HG03378 (cell line): Measurements from ENCODE around the gene DIP2C.
"Not testable (repeated sequence)": the region's sequence is repeated elsewhere in the genome, so short reads cannot be mapped to it uniquely, and the experiment has no call there.

Source experiments
- ATAC-seq: cut with Tn5 transposase; IDR thresholded peaks from one replicate; pipeline ENCODE4 v1.9.1; 2021; ENCODE audit warnings: mild to moderate bottlenecking, moderate library complexity; ENCODE audit not compliant: unreplicated experiment

The DIP2C gene

DNA sequence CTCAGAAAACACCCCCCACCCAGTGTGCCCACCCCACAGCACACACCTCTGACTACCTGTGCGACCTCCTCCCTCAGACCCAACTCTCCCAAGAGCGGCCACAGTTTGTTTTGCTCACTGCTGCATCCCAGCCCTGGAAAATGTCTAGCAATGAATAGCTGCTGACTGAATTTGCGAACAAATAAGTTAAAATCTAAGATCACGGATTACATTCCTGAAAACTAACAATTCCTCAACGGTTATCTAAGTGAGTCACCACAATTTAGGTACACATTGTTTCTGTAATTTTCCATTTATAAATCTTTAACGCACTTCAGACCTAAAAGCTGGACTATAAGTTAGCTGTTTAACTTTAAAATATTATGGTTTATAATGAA lies 319.0 kb downstream of the DIP2C start:
- ATAC-seq: no peak

DNA sequence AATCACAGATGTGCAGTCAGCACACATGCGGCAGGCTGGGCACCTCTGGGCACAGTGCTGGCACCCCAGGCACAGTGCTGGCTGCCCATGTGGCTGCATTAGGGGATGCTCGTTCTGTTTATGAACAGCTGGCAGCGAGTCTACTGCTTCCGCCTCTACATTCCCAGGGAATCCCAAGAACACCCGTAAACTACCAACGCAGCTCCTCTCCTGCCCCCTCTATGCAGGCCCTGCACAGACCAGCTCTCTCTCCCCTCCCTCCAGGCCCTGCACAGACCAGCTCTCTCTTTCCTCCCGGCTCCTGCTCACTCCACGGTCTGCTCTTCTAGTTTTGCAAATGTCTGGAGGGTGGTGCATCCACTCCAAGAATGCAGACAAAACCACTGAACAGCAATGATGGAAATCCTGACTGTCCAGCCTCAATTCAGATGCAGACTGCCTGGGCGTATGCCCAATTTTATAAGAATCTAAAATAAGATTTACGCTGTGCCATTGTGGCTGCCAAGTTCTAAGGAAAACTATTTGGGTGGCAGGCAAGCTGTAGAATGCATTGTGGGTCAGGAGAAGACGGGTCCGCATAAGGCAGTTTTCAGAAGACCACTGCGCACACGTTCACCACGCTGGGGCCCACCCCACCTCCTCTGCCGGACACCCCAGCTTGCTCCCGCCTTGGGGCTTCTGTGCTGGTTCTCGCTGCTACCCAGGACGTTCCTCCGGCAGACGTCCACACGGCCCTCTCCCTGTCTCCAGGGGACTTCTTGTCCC lies 319.6 kb downstream of the DIP2C start:
- no peak for ATAC-seq

DNA sequence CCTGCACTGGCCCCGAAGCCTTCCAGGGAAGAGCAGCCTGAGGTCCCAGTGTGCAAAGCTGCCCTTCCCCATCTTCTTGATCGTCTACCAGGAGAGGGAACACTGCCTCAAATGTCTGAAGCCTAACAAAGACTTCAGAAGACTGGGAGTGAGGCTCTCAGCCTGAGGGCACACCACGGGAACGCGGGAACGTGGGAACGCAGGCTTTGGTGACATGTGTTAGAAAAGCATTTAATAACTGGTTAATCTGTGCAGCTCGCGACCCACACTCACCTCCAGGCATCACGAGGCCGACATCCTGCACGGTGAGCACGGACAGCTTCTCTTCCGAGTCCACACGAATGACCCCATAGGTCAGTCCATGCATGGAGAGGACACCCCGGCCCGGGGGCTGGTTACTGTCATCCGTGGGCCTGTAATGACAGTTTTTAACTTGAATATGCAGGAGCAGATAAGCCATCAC lies 320.2 kb downstream of the DIP2C start:
- no peak for ATAC-seq

DNA sequence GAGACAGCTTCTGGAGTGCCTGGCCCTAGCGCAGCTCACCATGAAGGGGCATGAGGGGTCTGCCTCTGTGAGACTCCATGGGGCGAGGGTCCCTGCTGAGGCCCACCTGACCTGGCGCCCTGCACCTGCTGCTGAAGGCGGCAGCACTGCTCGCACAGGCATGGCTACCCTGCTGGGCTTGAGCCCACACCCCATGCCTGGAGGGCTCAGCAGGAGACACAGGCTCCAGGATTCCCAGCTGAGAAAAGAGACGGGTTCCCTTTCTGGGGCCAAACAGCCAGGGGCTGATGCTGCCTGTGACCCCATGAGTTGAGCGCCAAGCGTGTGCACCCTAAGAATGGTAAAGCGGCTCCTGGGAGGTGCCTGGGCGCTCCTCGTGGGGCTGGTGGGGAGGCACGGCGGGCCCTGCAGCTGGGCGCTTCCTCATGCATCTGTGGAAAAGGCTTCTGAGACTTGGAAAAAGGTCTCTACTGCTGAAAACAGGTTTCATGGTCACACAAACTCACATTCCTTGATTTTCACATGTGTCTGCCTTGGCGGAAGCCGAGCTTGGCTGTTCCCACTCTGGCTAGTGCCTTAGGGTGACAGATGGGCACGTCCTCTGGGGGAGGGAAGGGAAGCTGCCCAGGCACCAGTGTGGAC lies 320.8 kb downstream of the DIP2C start:
- ATAC-seq: no peak

DNA sequence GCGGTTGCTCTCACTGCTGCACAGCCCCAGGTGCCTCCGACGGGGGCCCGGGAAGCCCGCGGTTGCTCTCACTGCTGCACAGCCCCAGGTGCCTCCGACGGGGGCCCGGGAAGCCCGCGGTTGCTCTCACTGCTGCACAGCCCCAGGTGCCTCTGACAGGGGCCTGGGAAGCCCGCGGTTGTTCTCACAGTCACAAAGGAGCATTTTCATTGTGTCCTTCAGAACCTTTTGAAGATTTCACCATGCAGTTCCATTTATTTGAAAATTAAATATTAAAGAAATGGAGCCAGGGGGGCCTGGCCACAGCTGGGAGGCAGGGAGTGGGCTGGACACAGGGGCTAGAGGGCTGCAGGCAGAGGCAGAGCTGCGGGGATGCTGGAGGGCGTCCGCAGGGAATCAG lies 321.4 kb downstream of the DIP2C start:
- not testable (repeated sequence) for ATAC-seq

DNA sequence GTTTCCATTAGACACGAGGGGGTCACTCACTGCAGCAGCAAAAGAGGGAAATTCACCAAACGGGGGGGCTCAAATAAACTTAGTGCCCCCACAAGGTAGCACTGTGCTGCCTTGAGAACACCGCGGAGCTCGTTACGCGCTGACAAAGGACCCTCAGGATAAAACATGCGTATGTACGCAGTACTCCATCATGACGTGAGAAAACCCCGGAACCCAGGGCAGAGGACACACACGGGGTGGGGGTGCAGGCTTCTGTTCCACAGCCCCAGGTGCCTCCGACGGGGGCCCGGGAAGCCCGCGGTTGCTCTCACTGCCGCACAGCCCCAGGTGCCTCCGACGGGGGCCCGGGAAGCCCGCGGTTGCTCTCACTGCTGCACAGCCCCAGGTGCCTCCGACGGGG lies 321.8 kb downstream of the DIP2C start:
- ATAC-seq: no peak

DNA sequence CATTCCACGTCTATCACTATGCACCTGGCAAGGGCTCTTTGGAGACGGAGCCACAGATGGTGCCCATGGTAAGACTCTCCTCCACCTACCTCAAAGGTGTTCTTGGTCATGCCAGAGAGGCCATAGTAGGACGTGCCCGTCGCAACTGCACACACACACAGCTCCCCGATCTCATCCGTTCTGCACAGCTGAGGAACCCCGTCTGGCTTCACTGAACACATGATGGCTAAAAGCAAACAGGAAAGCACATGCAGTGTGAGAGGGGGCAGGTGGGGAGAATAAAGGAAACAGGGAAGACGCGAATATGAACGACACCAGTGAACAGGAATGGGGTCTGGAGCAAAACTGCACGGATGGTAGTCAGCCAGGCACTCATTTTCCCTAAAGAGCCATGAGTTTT lies 323.3 kb downstream of the DIP2C start:
- no peak for ATAC-seq

DNA sequence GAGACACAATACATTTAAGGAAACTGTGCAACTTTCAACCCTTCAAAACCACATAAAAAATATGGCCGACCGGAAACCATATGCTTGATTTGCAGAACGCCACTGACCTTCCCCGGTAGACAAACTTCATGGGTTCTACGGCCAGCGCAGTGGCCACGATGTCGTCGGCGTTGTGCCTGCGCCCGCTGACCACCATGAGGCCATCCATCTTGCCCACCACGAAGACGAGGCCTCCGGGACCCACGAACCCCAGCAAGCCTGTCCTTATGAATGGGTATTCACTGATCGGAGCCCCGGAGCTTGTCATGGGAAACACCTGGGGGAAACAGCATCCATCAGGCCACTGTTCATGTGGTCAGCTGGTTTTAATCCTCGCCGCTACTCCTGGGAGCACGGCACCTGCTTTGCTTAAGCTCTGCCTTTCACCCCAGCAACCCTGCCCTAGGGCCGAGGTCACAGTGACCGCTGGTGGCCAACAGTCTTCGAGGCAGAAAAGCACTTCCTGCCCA lies 325.1 kb downstream of the DIP2C start:
- ATAC-seq: no peak

DNA sequence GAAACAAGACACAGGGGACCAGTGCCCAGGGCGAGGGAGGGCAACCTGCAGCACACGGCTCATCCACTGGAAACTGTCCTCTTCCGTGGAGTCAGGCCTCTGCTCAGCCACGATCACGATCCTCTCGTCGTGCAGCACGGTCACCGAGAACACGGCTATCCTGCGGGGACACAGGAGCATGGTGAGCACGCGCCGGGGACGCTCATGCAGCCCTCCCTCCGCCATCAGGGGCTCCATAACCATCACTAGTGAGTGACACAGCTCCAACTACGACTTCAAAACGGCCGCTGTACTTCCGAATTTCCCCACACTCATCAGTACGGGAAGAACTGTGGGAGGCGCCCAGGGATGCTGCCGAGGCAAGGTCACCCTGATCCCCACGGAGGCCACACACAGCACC lies 326.3 kb downstream of the DIP2C start:
- ATAC-seq: no peak

DNA sequence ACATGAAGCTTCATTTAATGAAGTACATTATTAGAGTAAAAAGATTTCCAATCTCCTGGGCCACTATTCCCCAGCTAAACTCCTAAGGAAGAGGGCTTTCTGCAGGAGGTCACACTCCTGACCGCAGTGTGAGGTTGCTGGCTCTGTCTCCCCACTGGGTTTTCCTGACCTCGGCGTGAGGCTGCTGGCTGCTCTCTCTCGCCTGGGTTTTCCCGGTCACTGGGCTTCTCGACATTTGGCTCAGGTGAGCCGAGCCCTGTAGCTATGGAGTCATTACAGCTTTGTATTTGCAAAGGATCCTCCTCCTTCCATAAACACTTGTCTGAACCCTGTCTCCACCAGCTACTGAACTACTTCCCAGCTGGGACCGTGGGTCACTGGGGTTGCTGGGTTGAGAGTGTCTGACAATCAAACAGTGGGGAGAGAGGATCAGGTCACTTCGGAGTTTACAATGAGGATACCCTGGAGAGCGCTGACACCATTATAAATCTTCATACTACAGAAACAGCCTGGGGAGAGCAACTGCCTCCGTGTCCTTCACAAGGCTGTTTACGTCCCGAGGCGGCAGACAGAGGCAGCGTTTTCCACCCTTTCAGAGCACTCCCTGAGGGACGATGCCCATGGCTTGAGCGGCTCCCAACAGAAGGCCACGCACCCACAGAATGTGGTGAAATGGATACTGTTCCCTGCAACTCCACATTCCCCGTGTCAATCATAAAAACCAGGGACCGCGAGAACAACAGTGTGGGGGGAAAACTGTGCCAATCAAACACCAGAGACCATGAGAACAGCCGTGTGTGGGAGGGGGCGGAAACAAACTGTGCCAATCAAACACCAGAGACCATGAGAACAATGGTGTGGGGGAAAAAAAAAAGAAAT lies 328.0 kb downstream of the DIP2C start:
- ATAC-seq: no peak

DNA sequence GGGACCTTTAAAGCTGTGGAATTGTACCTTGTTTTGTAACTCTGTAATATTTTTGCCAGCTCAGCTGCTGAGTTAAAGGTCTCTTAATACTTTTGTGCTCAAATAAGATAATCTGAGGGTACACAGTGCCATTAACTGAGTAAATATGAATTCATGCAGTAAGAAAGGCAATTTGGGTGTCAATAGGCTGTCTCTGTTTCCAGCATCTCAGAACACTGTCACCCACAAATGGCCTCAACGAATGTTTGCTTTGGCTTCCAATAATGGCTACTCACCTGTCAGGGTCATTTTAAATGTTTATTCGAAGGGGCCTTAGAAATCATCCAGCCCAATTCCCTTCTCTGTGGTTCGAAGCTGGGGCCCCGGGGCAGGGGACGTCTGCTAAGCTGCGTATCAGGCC lies 328.8 kb downstream of the DIP2C start:
- ATAC-seq: no peak

DNA sequence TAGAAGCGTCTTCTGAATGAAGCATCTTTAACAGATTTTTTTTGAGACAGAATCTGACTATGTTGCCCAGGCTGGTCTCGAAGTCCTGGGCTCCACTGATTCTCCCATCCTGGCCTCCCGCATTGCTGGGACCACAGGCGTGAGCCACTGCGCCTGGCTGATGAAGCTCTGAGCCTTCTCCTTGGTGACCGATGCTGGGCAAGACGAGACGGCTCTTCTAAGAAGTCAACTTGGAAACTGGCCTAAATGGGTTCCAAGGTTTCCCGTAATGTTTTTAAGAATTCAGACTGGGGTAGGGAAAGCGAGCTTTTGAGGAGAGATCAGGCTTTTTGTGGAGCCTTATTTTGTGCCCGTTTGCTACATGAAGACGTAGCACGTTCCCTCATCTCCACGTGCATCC lies 329.7 kb downstream of the DIP2C start:
- no peak for ATAC-seq

DNA sequence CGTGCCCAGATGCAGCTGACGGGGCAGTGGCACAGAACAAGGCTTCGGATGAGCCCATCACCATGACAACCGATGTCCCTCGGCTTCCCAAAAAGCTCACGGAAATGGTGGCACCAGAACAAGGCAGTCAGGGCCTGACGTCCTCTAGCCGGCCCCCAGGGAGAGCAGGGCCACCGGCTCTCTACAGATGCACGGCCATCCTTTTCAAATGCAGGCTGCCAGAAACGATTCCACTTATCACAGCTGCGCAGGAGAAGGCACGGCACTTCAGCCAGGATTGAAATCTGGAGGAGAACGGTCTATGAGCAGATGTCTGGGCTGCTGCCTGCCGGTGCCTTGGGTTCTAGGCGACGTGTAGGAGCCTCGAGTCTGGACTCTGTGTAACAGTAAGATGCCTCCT lies 330.4 kb downstream of the DIP2C start:
- no peak for ATAC-seq

DNA sequence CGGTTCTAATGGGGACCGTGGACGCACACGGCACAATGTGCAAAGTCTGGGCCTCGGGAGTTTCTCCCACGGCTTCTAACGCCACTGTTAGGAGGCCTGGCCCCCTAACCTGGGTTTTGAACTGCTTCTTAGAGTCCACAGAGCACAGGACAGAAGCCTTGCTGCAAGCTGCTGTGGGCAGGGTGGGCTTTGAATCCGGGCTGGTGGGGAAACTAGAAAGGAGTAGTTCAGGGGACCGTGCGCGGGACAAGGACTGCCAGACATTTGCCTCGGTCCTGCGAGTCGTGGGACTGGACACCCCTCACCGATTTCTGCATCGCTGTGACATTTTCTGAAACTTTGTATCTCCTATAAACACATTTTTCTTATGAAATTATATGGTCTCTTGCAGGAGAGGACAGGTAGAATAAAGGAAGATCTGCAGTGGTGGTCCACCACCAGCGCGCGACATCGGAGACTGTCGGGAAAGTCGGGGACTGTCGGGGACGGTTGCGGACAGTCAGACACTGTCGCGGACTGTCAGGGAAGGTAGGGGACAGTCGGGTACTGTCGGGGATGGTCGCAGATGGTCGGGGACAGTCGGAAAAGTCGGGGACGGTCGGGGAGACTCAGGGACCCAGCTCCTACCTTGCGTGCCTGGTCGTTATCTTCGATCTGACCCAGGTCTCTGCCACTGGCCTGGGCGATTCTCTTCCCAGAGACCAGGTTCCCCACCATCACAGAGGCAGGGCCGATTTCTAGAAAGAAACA lies 332.1 kb downstream of the DIP2C start:
- no peak for ATAC-seq

DNA sequence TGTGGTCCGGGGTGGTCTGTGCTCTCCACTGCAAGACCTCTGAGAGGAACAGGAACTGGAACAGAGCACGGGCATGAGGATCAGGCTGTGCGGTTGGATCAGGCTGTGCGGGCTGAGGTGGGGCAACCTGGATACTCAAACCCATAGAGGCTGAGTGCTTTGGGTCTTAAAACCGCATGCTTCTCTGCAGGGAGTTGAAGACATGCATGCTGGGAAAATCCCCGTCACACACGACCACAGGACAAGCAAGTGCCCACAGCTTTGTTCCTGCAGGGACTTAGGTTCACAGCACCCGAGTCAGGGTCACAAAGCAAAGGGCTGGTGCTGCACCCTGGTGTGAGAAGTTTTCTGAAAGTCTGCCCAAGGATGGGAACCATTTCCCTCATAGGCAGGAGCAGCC lies 333.0 kb downstream of the DIP2C start:
- ATAC-seq: no peak

DNA sequence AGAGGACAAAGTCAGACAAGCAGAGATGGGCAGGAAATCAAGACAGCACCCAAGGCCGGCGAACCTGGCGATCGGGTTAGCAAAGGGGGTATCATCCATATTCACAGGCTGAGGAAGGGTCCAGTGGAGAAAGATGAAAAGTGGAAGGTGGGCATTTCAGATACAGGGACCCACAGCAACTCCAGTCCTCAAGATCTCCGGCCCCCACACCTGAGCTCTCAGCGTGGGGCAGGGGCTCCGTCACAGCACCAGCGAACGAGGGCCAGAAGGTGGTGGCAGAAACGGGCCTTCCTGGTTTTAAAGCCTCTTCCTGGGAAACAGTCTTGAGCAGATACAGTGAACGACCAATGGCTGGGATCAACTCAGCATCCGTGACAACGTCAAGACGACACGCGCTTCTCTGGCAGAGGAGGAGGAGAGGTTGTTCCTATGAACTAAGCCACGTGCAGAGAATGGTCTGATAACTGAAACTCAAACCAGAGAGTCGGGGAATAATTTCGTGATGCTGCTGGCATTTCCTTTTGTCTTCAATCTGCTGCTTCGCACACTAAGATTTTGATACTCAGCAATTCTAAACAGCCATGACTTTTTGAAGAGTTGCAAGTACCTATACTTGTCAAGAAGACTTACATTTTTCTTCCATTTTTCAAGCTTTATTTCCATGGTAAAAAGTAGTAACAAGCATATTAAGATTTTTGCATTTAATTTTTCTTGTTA lies 334.4 kb downstream of the DIP2C start:
- no peak for ATAC-seq

DNA sequence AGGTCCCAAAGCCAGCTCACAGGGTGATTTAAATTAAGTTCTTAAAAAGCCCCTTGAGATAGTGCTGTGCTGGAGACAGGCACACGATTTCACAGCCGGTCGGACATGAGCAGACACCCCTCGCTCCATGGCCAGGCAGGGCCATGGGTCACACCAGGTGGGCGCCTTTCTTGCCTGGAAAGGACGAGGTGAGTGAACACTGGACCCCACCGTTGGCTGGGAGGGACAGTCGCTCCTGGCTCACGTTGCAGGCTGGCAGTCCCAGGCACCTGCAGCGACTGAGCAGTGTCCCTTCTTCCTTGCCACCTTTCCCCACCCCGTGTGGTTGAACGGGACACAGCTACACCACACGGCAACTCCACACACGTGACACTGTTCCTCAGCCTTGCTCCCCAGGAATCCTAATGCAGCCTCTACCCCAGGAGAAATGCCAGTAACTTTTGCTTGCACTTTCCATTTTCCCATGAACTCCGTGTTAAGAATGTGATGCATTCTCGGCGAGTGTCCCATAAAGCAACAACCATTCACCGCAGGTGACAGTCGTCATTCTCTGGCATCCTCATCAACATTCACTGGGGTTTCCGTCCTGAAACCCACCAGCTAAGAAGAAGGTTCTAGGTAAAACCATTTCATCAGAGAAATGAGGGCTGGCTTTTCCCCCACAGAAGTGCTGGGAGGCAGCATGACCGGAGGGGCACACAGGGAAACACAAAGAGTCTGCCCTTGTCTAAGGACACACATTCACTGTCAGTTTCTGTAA lies 336.8 kb downstream of the DIP2C start:
- no peak for ATAC-seq

DNA sequence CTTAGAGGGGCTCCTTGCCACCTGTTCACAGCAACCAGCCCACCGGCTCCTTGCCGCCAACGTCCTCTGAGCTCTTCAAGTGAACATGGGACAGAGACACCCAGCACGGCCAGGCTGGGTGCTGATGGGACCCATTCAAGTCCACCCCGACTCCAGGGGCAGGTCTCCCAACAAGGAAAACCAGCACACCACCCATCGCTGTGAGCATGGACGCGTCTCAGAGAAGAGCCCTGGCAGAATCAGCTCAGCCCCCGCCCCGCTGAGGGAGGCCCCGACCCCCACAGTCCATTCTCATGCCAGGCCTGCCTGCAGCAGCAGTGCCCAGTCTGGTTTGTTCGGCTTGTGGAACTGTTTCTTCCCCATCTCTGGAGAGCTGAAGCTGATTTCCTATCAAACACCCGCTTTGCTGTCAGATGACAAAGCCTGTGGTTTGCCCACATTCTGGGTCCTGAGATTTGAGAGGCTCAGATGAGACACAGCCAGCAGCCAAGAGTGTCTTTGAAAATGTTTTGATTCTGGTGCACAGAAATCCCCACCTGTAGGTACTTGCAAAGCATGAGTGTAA lies 337.6 kb downstream of the DIP2C start:
- ATAC-seq: no peak

DNA sequence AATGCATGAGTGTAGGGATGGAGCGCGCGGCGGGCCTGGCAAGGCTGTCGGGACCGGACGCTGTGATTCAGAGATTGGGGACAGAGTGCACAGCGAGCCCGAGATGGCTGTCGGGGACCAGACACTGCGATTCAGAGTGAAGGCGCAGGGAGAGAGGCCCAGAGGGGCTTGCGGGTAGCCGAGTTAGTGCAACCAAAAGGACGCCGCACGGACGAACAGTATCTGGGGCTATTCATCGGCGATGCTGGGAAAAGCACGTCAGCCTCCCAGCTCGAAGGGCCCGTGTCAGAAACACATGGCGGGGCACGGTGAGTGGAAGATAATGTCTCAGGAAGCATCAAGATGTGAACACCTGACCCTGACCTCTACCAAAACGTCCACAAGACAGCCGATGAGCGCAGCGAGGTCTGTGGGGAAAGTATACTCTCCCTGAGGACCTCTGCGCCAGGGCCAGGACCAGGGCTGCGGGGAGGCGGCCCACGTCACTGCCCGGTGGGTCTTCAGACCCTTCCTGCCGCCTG lies 338.4 kb downstream of the DIP2C start:
- ATAC-seq: no peak
